ENCODE results near the gene FBXL16.

The FBXL16 gene

GRCh38 chr16:654034-654433 lies 51.6 kb downstream of the FBXL16 start:
- Histone ChIP-seq H3K27ac (ENCODE audit: low read depth, low read length, poor library complexity, severe bottlenecking) (no peak overlapping the region), H3F3A (ENCODE audit: insufficient read depth, low read length) (no peaks in the 10 kb centered on the region), H3K9ac (ENCODE audit: low read length) (no peak overlapping the region), H3K4me3 (ENCODE audit: low read depth, low read length, poor library complexity, severe bottlenecking) (no peak overlapping the region), H3K4me1 (ENCODE audit: insufficient read depth, low read length, severe bottlenecking) (peaks cover 15% of the 10 kb centered on the region), H3K4me2 (ENCODE audit: low read length) (no peak overlapping the region), H2AFZ (ENCODE audit: low read length) (no peak overlapping the region), H3K9me2 (ENCODE audit: low read depth, low read length) (no peaks in the 10 kb centered on the region), H3K79me2 (ENCODE audit: insufficient read depth, low read length) (no peaks in the 10 kb centered on the region), H3K27me3 (ENCODE audit: insufficient read depth, low read length) (no peaks in the 10 kb centered on the region), H3K36me3 (ENCODE audit: insufficient read depth, low read length) (peaks cover 36% of the 10 kb centered on the region), H3K9me3 (ENCODE audit: low read length) (no peaks in the 10 kb centered on the region), H4K20me1 (ENCODE audit: insufficient read depth, low read length) (no peaks in the 10 kb centered on the region)
- TF ChIP-seq CTCF (IDR thresholded peaks at IDR 0.05; ENCODE audit: low read length) (no peak), EZH2 (IDR thresholded peaks at IDR 0.05; ENCODE audit: borderline replicate concordance, low read length) (no peak)

GRCh38 chr16:652454-653305 lies 52.9 kb downstream of the FBXL16 start:
- no peak for TF ChIP-seq CTCF (IDR thresholded peaks at IDR 0.05; ENCODE audit: low read length)
- no peak for TF ChIP-seq EZH2 (IDR thresholded peaks at IDR 0.05; ENCODE audit: borderline replicate concordance, low read length)
- Histone ChIP-seq H3K9ac (ENCODE audit: low read length) (no peak overlapping the region), H4K20me1 (ENCODE audit: insufficient read depth, low read length) (no peaks in the 10 kb centered on the region)

GRCh38 chr16:651844-652243 lies 53.8 kb downstream of the FBXL16 start:
- no peaks in the 10 kb centered on the region for H3F3A ChIP-seq (ENCODE audit: insufficient read depth, low read length)
- no peaks in the 10 kb centered on the region for H3K9me2 ChIP-seq (ENCODE audit: low read depth, low read length)
- H3K27me3 ChIP-seq (ENCODE audit: insufficient read depth, low read length) = no peaks in the 10 kb centered on the region
- H3K4me3 ChIP-seq (ENCODE audit: low read depth, low read length, poor library complexity, severe bottlenecking) = no peak overlapping the region
- no peaks in the 10 kb centered on the region for H3K9me3 ChIP-seq (ENCODE audit: low read length)
- no peaks in the 10 kb centered on the region for H4K20me1 ChIP-seq (ENCODE audit: insufficient read depth, low read length)
- no peak overlapping the region for H3K27ac ChIP-seq (ENCODE audit: low read depth, low read length, poor library complexity, severe bottlenecking)
- H3K4me2 ChIP-seq (ENCODE audit: low read length) = no peak overlapping the region
- peaks cover 30% of the 10 kb centered on the region for H3K36me3 ChIP-seq (ENCODE audit: insufficient read depth, low read length)
- H2AFZ ChIP-seq (ENCODE audit: low read length) = no peak overlapping the region
- TF ChIP-seq CTCF (IDR thresholded peaks at IDR 0.05; ENCODE audit: low read length) = no peak
- no peak for TF ChIP-seq EZH2 (IDR thresholded peaks at IDR 0.05; ENCODE audit: borderline replicate concordance, low read length)
- H3K79me2 ChIP-seq (ENCODE audit: insufficient read depth, low read length) = no peaks in the 10 kb centered on the region
- no peak overlapping the region for H3K9ac ChIP-seq (ENCODE audit: low read length)
- H3K4me1 ChIP-seq (ENCODE audit: insufficient read depth, low read length, severe bottlenecking) = peaks cover 34% of the 10 kb centered on the region

More at GRCh38 chr16:652454-653305, 52.9 kb downstream of the FBXL16 start:
- Histone ChIP-seq H3K4me1 (ENCODE audit: insufficient read depth, low read length, severe bottlenecking) (peaks cover 27% of the 10 kb centered on the region), H3F3A (ENCODE audit: insufficient read depth, low read length) (no peaks in the 10 kb centered on the region), H3K27ac (ENCODE audit: low read depth, low read length, poor library complexity, severe bottlenecking) (no peak overlapping the region), H3K4me2 (ENCODE audit: low read length) (no peak overlapping the region), H3K4me3 (ENCODE audit: low read depth, low read length, poor library complexity, severe bottlenecking) (no peak overlapping the region), H2AFZ (ENCODE audit: low read length) (no peak overlapping the region), H3K36me3 (ENCODE audit: insufficient read depth, low read length) (peaks cover 30% of the 10 kb centered on the region; the same call in 1 of the 2 replicates), H3K9me3 (ENCODE audit: low read length) (no peaks in the 10 kb centered on the region), H3K9me2 (ENCODE audit: low read depth, low read length) (no peaks in the 10 kb centered on the region), H3K27me3 (ENCODE audit: insufficient read depth, low read length) (no peaks in the 10 kb centered on the region), H3K79me2 (ENCODE audit: insufficient read depth, low read length) (no peaks in the 10 kb centered on the region)

All from OCI-LY1 (cell line).